ENCODE data around the gene ALDH3B2.
"Not testable (repeated sequence)": the region's sequence is repeated elsewhere in the genome, so short reads cannot be mapped to it uniquely, and the experiment has no call there.

The ALDH3B2 gene, protein sequence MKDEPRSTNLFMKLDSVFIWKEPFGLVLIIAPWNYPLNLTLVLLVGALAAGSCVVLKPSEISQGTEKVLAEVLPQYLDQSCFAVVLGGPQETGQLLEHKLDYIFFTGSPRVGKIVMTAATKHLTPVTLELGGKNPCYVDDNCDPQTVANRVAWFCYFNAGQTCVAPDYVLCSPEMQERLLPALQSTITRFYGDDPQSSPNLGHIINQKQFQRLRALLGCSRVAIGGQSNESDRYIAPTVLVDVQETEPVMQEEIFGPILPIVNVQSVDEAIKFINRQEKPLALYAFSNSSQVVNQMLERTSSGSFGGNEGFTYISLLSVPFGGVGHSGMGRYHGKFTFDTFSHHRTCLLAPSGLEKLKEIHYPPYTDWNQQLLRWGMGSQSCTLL

DNA sequence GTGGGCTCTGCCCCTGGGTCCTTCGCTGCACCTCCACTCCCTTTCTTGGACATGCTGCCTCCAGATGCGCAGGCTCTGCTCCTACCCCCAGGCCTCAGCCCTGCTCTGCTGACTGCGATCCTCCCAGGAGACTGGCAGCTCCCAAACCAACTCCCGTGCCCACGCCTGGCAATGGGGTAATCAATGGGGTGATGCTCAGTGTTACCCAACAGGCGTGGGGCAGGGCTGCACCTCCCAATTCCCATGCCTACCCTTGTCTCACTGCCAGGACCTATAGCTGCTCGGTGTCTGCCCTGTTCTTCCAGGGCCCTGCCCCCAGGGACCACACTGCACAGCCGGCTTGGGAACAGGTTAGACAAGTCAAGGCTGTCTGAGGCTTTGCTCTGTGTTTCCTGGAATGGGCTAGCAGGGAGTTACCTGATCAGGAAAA, at the start of gene ALDH3B2:
TSS of gene ALDH3B2 (minus strand) at position 182 of the 430 bp plus-strand sequence. CDS start 7,688 bp downstream, outside the sequence.
- H3K9me3 ChIP-seq (ENCODE audit: insufficient read depth, low read depth, low read length) = no peaks in the 10 kb centered on the region
- H3K4me2 ChIP-seq (ENCODE audit: low read depth, low read length, poor library complexity, severe bottlenecking) = no peak within 1 kb of the TSS
- TF ChIP-seq, protein P1, sequence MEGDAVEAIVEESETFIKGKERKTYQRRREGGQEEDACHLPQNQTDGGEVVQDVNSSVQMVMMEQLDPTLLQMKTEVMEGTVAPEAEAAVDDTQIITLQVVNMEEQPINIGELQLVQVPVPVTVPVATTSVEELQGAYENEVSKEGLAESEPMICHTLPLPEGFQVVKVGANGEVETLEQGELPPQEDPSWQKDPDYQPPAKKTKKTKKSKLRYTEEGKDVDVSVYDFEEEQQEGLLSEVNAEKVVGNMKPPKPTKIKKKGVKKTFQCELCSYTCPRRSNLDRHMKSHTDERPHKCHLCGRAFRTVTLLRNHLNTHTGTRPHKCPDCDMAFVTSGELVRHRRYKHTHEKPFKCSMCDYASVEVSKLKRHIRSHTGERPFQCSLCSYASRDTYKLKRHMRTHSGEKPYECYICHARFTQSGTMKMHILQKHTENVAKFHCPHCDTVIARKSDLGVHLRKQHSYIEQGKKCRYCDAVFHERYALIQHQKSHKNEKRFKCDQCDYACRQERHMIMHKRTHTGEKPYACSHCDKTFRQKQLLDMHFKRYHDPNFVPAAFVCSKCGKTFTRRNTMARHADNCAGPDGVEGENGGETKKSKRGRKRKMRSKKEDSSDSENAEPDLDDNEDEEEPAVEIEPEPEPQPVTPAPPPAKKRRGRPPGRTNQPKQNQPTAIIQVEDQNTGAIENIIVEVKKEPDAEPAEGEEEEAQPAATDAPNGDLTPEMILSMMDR (conservative IDR thresholded peaks at IDR 0.05; ENCODE audit: low read length) = no peak
- TF ChIP-seq EZH2phosphoT487 (IDR thresholded peaks at IDR 0.05; ENCODE audit: borderline replicate concordance) = no peak
- no peaks in the 10 kb centered on the region for H3K9me2 ChIP-seq (replicated peaks; ENCODE audit: low read depth, low read length)
- H3K4me3 ChIP-seq (ENCODE audit: low read length, poor library complexity, severe bottlenecking) = no peak within 1 kb of the TSS
- H3K27me3 ChIP-seq (ENCODE audit: insufficient read depth, low read length, poor library complexity, severe bottlenecking) = no peaks in the 10 kb centered on the region
- H3K36me3 ChIP-seq (ENCODE audit: insufficient read depth, low read length) = no peaks in the 10 kb centered on the region
- no peaks in the 10 kb centered on the region for H4K20me1 ChIP-seq (ENCODE audit: insufficient read depth, low read length, poor library complexity, severe bottlenecking)
- no peaks in the 10 kb centered on the region for H3K79me2 ChIP-seq (ENCODE audit: insufficient read depth, low read length)
- no peaks in the 10 kb centered on the region for H3K4me1 ChIP-seq (ENCODE audit: insufficient read depth, low read length, poor library complexity, severe bottlenecking)
- H3F3A ChIP-seq (ENCODE audit: low read depth) = no peaks in the 10 kb centered on the region
- H3K9ac ChIP-seq (ENCODE audit: low read depth, low read length, poor library complexity, severe bottlenecking) = no peak within 1 kb of the TSS
- H2AFZ ChIP-seq (ENCODE audit: low read length) = no peak within 1 kb of the TSS

DNA sequence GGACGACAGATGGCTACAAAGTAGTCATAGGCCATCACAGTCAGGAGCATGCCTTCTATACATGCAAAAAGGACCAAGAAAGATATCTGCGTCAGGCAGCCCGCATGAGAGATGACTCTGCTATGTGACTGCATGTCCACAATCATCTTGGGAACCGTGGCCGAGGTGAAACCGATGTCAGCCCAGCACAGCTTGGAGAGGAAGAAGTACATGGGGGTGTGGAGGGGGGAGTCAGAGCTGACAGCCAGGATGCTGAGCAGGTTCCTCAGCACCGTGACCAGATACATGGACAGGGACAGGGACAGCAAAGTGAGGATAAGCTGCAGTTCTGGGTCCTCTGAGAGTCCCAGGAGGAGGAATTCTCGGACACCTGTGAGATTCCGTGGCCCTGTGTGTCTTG, 48.6 kb upstream of the ALDH3B2 start:
- not testable (repeated sequence) for H3K4me1 ChIP-seq (ENCODE audit: insufficient read depth, low read length, poor library complexity, severe bottlenecking); H3K9ac ChIP-seq (ENCODE audit: low read depth, low read length, poor library complexity, severe bottlenecking); H4K20me1 ChIP-seq (ENCODE audit: insufficient read depth, low read length, poor library complexity, severe bottlenecking); H3K9me2 ChIP-seq (replicated peaks; ENCODE audit: low read depth, low read length); H3K4me3 ChIP-seq (ENCODE audit: low read length, poor library complexity, severe bottlenecking); H2AFZ ChIP-seq (ENCODE audit: low read length); H3K36me3 ChIP-seq (ENCODE audit: insufficient read depth, low read length); H3F3A ChIP-seq (ENCODE audit: low read depth); H3K9me3 ChIP-seq (ENCODE audit: insufficient read depth, low read depth, low read length); H3K79me2 ChIP-seq (ENCODE audit: insufficient read depth, low read length); H3K27me3 ChIP-seq (ENCODE audit: insufficient read depth, low read length, poor library complexity, severe bottlenecking); H3K4me2 ChIP-seq (ENCODE audit: low read depth, low read length, poor library complexity, severe bottlenecking)

DNA sequence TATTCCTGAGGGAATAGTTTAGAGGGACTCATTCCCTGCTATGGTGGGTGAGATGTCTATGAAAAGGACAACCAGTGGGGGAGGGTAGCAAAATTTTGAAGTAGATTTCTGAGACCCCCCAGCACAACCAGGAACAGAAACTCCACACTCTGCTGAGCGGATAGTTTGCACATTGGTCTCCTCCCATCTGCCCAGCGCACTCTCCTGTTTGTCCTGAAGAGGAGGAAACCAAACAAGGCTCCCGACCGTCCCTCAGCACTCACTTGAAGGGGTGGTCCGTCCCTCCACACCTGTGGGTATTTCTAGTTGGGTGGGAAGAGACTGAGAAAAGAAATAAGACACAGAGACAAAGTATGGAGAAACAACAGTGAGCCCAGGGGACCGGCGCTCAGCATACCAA, 41.8 kb upstream of the ALDH3B2 start:
- H3K4me2 ChIP-seq (ENCODE audit: low read depth, low read length, poor library complexity, severe bottlenecking); H3F3A ChIP-seq (ENCODE audit: low read depth); H2AFZ ChIP-seq (ENCODE audit: low read length); H3K4me1 ChIP-seq (ENCODE audit: insufficient read depth, low read length, poor library complexity, severe bottlenecking); H3K4me3 ChIP-seq (ENCODE audit: low read length, poor library complexity, severe bottlenecking); H3K9me2 ChIP-seq (replicated peaks; ENCODE audit: low read depth, low read length); H3K9me3 ChIP-seq (ENCODE audit: insufficient read depth, low read depth, low read length); H3K36me3 ChIP-seq (ENCODE audit: insufficient read depth, low read length); H3K9ac ChIP-seq (ENCODE audit: low read depth, low read length, poor library complexity, severe bottlenecking); H3K79me2 ChIP-seq (ENCODE audit: insufficient read depth, low read length); H3K27me3 ChIP-seq (ENCODE audit: insufficient read depth, low read length, poor library complexity, severe bottlenecking); H4K20me1 ChIP-seq (ENCODE audit: insufficient read depth, low read length, poor library complexity, severe bottlenecking): not testable (repeated sequence)

DNA sequence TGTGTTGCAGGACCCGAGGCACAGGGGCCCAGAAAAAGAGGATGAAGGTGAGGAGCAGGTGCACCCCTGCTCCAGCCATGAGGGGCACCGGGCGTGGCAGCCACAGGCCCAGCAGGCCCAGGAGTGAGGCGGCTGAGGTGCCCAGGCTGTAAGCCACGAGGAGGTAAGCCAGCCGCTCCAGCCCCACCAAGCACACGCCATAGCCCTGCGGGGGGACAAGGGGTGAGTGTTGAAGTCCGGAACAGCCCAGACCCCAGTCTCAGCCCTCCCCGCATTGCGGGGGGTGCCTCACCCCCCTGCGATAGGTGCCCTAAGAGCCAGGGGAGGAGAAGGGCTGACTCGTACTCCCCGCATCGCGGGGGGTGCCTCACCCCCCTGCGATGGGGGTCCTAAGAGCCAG, 41.4 kb upstream of the ALDH3B2 start:
- H3K9me2 ChIP-seq (replicated peaks; ENCODE audit: low read depth, low read length); H3K79me2 ChIP-seq (ENCODE audit: insufficient read depth, low read length); H3F3A ChIP-seq (ENCODE audit: low read depth); H3K9ac ChIP-seq (ENCODE audit: low read depth, low read length, poor library complexity, severe bottlenecking); H4K20me1 ChIP-seq (ENCODE audit: insufficient read depth, low read length, poor library complexity, severe bottlenecking); H3K36me3 ChIP-seq (ENCODE audit: insufficient read depth, low read length); H3K9me3 ChIP-seq (ENCODE audit: insufficient read depth, low read depth, low read length); H3K27me3 ChIP-seq (ENCODE audit: insufficient read depth, low read length, poor library complexity, severe bottlenecking); H3K4me3 ChIP-seq (ENCODE audit: low read length, poor library complexity, severe bottlenecking); H3K4me1 ChIP-seq (ENCODE audit: insufficient read depth, low read length, poor library complexity, severe bottlenecking); H3K4me2 ChIP-seq (ENCODE audit: low read depth, low read length, poor library complexity, severe bottlenecking); H2AFZ ChIP-seq (ENCODE audit: low read length): not testable (repeated sequence)

DNA sequence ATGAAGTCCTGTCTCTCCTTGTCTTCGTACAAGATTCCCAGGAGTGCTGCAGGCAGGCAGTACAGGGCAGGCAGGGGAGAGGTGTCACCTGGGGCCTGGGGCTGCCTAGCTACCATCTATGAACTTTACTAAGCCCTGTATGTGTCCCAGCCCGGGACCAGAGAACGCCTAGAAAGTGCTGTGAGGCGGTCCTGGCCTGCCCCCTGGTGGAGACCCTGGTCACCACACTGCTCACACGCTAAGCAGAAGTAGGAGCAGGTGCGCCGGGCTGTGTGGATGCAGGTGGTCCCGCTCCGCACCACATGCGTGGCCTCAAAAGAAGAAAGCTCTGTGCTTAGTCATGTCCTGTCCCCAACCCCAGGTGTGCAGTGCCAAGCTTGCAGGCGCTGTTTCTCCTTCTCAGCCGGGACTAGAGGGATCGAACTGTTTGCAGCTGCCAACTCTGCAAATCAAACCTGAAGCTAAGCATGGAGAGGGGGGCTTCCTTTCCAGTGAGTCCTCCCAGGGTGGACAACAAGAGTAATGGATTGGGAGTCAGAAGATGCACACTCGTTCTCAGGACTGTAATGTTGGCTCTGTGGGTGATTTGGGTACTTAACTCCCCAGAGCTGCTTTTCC, 39.6 kb upstream of the ALDH3B2 start:
- H3K9me2 ChIP-seq (replicated peaks; ENCODE audit: low read depth, low read length); H3K36me3 ChIP-seq (ENCODE audit: insufficient read depth, low read length); H3K4me3 ChIP-seq (ENCODE audit: low read length, poor library complexity, severe bottlenecking); H3K27me3 ChIP-seq (ENCODE audit: insufficient read depth, low read length, poor library complexity, severe bottlenecking); H3K9me3 ChIP-seq (ENCODE audit: insufficient read depth, low read depth, low read length); H3K4me1 ChIP-seq (ENCODE audit: insufficient read depth, low read length, poor library complexity, severe bottlenecking); H3F3A ChIP-seq (ENCODE audit: low read depth); H3K9ac ChIP-seq (ENCODE audit: low read depth, low read length, poor library complexity, severe bottlenecking); H3K79me2 ChIP-seq (ENCODE audit: insufficient read depth, low read length); H3K4me2 ChIP-seq (ENCODE audit: low read depth, low read length, poor library complexity, severe bottlenecking); H4K20me1 ChIP-seq (ENCODE audit: insufficient read depth, low read length, poor library complexity, severe bottlenecking); H2AFZ ChIP-seq (ENCODE audit: low read length): not testable (repeated sequence)

DNA sequence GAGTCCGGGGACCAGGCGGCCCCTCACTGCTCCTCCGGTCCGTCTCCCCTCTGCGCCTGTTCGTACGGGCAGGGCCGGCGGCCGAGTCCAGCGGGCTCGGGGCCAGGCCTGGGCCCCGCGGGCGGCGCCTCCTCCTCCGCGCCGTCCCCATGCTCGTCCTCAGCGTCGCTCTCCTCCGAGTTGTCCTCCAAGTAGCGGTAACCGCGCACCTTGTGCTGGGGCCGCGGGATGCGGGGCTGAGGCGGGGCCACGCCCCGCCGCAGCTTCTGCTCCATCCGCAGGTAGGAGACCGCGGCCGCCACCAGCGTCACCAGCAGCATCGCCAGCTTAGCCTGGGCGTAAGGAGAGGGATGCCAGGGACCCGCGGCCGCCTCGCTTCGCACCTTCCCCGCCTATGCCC, 37.3 kb upstream of the ALDH3B2 start:
- not testable (repeated sequence) for H4K20me1 ChIP-seq (ENCODE audit: insufficient read depth, low read length, poor library complexity, severe bottlenecking); H3K4me1 ChIP-seq (ENCODE audit: insufficient read depth, low read length, poor library complexity, severe bottlenecking); H3K79me2 ChIP-seq (ENCODE audit: insufficient read depth, low read length); H3K4me3 ChIP-seq (ENCODE audit: low read length, poor library complexity, severe bottlenecking); H3F3A ChIP-seq (ENCODE audit: low read depth); H3K9me3 ChIP-seq (ENCODE audit: insufficient read depth, low read depth, low read length); H3K4me2 ChIP-seq (ENCODE audit: low read depth, low read length, poor library complexity, severe bottlenecking); H3K9me2 ChIP-seq (replicated peaks; ENCODE audit: low read depth, low read length); H3K9ac ChIP-seq (ENCODE audit: low read depth, low read length, poor library complexity, severe bottlenecking); H2AFZ ChIP-seq (ENCODE audit: low read length); H3K36me3 ChIP-seq (ENCODE audit: insufficient read depth, low read length); H3K27me3 ChIP-seq (ENCODE audit: insufficient read depth, low read length, poor library complexity, severe bottlenecking)
